HG03095 (cell line): ENCODE results near the gene ACVR1.
"Not testable (repeated sequence)": the region's sequence is repeated elsewhere in the genome, so short reads cannot be mapped to it uniquely, and the experiment has no call there.

Experiments used
- ATAC-seq: cut with Tn5 transposase; IDR thresholded peaks from one replicate; pipeline ENCODE4 v1.9.1; 2021; ENCODE audit warnings: moderate library complexity; ENCODE audit not compliant: unreplicated experiment

Gene ACVR1

GRCh38 chr2:157727693-157728092, 148.4 kb downstream of the ACVR1 start:
- ATAC-seq = no peak

- ATAC-seq = no peak
Observed at GRCh38 chr2:157726946-157727345, 149.2 kb downstream of the ACVR1 start.

GRCh38 chr2:157725846-157726245, 150.3 kb downstream of the ACVR1 start:
- ATAC-seq = no peak

GRCh38 chr2:157722580-157723234, 153.4 kb downstream of the ACVR1 start:
- ATAC-seq = no peak

- no peak for ATAC-seq
Observed at GRCh38 chr2:157720504-157720903, 155.6 kb downstream of the ACVR1 start.

GRCh38 chr2:157704653-157705052, 171.5 kb downstream of the ACVR1 start:
- ATAC-seq = not testable (repeated sequence)

GRCh38 chr2:157704148-157704547, 172.0 kb downstream of the ACVR1 start:
- not testable (repeated sequence) for ATAC-seq

GRCh38 chr2:157699806-157700205, 176.3 kb downstream of the ACVR1 start:
- no peak for ATAC-seq

- no peak for ATAC-seq
Observed at GRCh38 chr2:157699009-157699408, 177.1 kb downstream of the ACVR1 start.

GRCh38 chr2:157698430-157698829, 177.7 kb downstream of the ACVR1 start:
- ATAC-seq = no peak

- no peak for ATAC-seq
Observed at GRCh38 chr2:157696036-157696435, 180.1 kb downstream of the ACVR1 start.

- no peak for ATAC-seq
Observed at GRCh38 chr2:157692768-157693167, 183.4 kb downstream of the ACVR1 start.

GRCh38 chr2:157691695-157692094, 184.4 kb downstream of the ACVR1 start:
- no peak for ATAC-seq

- ATAC-seq = no peak
Observed at GRCh38 chr2:157691131-157691530, 185.0 kb downstream of the ACVR1 start.
